DOHH2 (cell line): ENCODE data around the gene IRAK3.

Experiments used
- H3F3A ChIP-seq: fragments of 200-600 bp; sonication (generic), shearing (Covaris generic); 2 replicates; pipeline ENCODE4 v1.6.0; 2016; ENCODE audit warnings: antibody characterized with exemption, mild to moderate bottlenecking; ENCODE audit not compliant: control insufficient read depth, insufficient read depth
- H3K27ac ChIP-seq: fragments of 200-600 bp; sonication (generic); 2 replicates; pipeline ENCODE4 v1.5.1; 2014; ENCODE audit warnings: low read depth, mild to moderate bottlenecking, low read length, moderate library complexity
- H3K27me3 ChIP-seq: fragments of 200-600 bp; sonication (generic); 2 replicates; pipeline ENCODE4 v1.6.1; 2014; ENCODE audit warnings: mild to moderate bottlenecking, low read length, mixed read lengths; ENCODE audit not compliant: control insufficient read depth
- H3K36me3 ChIP-seq: fragments of 200-600 bp; sonication (generic); 2 replicates; pipeline ENCODE4 v1.6.1; 2014; ENCODE audit warnings: mild to moderate bottlenecking, low read length, moderate library complexity, mixed read lengths; ENCODE audit not compliant: control insufficient read depth
- H3K4me1 ChIP-seq: fragments of 200-600 bp; sonication (generic); 2 replicates; pipeline ENCODE4 v1.6.1; 2014; ENCODE audit warnings: mild to moderate bottlenecking, low read length, mixed read lengths; ENCODE audit not compliant: control insufficient read depth
- H3K4me2 ChIP-seq: fragments of 200-600 bp; sonication (generic); 2 replicates; pipeline ENCODE4 v1.6.0; 2014; ENCODE audit warnings: mild to moderate bottlenecking, low read length, moderate library complexity
- H3K4me3 ChIP-seq: fragments of 200-600 bp; sonication (generic); 2 replicates; pipeline ENCODE4 v1.5.1; 2014; ENCODE audit warnings: mild to moderate bottlenecking, low read length, mixed read lengths
- H3K79me2 ChIP-seq: fragments of 200-600 bp; sonication (generic); 2 replicates; pipeline ENCODE4 v1.6.1; 2014; ENCODE audit warnings: mild to moderate bottlenecking, low read length, mixed read lengths; ENCODE audit not compliant: control insufficient read depth
- H3K9me2 ChIP-seq: fragments of 200-600 bp; sonication (generic); replicated peaks from 2 replicates; pipeline ENCODE4 v1.6.1; 2014; ENCODE audit warnings: mild to moderate bottlenecking, low read length, mixed read lengths; ENCODE audit not compliant: control insufficient read depth
- H3K9me3 ChIP-seq: fragments of 200-600 bp; sonication (generic); 2 replicates; pipeline ENCODE4 v1.6.1; 2014; ENCODE audit warnings: antibody characterized with exemption, low read length, mixed read lengths; ENCODE audit not compliant: control insufficient read depth, insufficient read depth
- H4K20me1 ChIP-seq: fragments of 200-600 bp; sonication (generic); 2 replicates; pipeline ENCODE4 v1.6.0; 2014; ENCODE audit warnings: low read depth, mild to moderate bottlenecking, antibody characterized with exemption, low read length, moderate library complexity; ENCODE audit not compliant: control insufficient read depth, insufficient read depth
- CTCF ChIP-seq: fragments of 200-600 bp; sonication (generic); IDR thresholded peaks from one replicate; pipeline ENCODE4 v1.5.1; 2014; ENCODE audit warnings: antibody characterized with exemption, mild to moderate bottlenecking, low read depth, low read length; ENCODE audit not compliant: poor library complexity, severe bottlenecking
- EZH2phosphoT487 ChIP-seq: fragments of 200-600 bp; sonication (generic); IDR thresholded peaks from 2 replicates; pipeline ENCODE4 v1.6.1; 2017; ENCODE audit warnings: borderline replicate concordance, mild to moderate bottlenecking, antibody characterized with exemption, low read length, moderate library complexity, mixed read lengths

The IRAK3 gene

DNA sequence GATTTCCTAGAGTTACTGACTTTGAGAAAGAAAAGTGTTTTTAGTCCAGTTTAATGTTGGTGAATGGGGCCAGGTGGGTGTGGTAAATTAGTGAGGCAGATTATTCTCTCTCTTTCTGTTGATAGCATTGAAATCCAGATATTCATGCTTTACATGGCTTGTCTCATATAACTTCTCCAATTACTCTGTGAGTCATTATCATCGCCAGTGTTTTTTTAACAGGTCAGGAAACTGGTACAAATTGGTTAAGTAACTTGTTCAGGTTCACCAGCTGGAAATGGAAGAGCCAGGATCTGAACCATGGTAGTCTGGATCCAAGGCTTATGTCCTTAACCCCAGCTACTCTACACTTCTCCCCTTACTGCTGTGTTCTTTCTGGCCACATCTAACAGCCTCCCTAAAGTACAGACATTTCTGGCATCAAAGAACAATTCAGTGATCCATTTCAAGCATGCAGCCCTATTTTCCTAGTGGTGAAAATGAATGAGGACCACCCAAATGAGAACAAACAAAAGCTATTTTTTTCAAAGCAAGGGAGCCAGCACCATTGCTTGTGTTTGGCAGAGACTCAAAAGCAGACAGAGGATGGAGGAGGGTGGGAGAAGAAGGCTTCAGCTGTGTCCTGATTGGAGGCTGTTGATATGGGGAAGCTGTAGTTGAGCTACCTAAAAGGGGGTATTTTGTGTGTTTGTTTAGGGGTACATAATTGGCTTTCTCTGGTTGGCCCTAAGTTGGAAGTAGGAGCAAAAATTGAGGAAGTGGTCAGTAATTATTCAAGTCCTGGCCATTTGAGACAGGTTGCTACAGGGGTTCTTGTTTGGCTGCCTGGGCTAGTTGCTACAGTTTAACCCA is 1.7 kb downstream of the IRAK3 start:
- no peak overlapping the region for H3K27ac ChIP-seq
- no peaks in the 10 kb centered on the region for H3K36me3 ChIP-seq
- no peak overlapping the region for H3K4me2 ChIP-seq
- no peak overlapping the region for H3K4me3 ChIP-seq
- H3F3A ChIP-seq: no peaks in the 10 kb centered on the region
- TF ChIP-seq CTCF: no peak
- no peak for TF ChIP-seq EZH2phosphoT487
- H3K9me3 ChIP-seq: no peaks in the 10 kb centered on the region
- peaks cover 7% of the 10 kb centered on the region for H3K4me1 ChIP-seq
- no peaks in the 10 kb centered on the region for H3K79me2 ChIP-seq
- peaks cover 10% of the 10 kb centered on the region for H3K27me3 ChIP-seq
- no peaks in the 10 kb centered on the region for H3K9me2 ChIP-seq
- no peaks in the 10 kb centered on the region for H4K20me1 ChIP-seq

GRCh38 chr12:66191547-66192126 is 2.6 kb downstream of the IRAK3 start:
- H3K4me1 ChIP-seq: peaks cover 13% of the 10 kb centered on the region
- no peak for TF ChIP-seq CTCF
- no peak for TF ChIP-seq EZH2phosphoT487
- no peaks in the 10 kb centered on the region for H4K20me1 ChIP-seq
- no peak overlapping the region for H3K27ac ChIP-seq
- H3K4me3 ChIP-seq: no peak overlapping the region
- no peaks in the 10 kb centered on the region for H3K9me2 ChIP-seq
- H3K79me2 ChIP-seq: no peaks in the 10 kb centered on the region
- H3K4me2 ChIP-seq: no peak overlapping the region
- no peaks in the 10 kb centered on the region for H3F3A ChIP-seq
- H3K36me3 ChIP-seq: no peaks in the 10 kb centered on the region
- H3K27me3 ChIP-seq: peaks cover 10% of the 10 kb centered on the region
- 0 out of 2 replicates have a peak, but pooled peaks cover 3% of the 10 kb centered on the region for H3K9me3 ChIP-seq

- no peaks in the 10 kb centered on the region for H3K9me2 ChIP-seq
- no peak for TF ChIP-seq EZH2phosphoT487
- no peak for TF ChIP-seq CTCF
- peaks cover 16% of the 10 kb centered on the region for H3K4me1 ChIP-seq
- H3K9me3 ChIP-seq: 0 out of 2 replicates have a peak, but pooled peaks cover 3% of the 10 kb centered on the region
- H3K27ac ChIP-seq: no peak overlapping the region
- H3K27me3 ChIP-seq: peaks cover 6% of the 10 kb centered on the region; the same call in 1 of the 2 replicates
- H3K4me2 ChIP-seq: no peak overlapping the region
- H3K79me2 ChIP-seq: no peaks in the 10 kb centered on the region
- H3F3A ChIP-seq: no peaks in the 10 kb centered on the region
- no peaks in the 10 kb centered on the region for H3K36me3 ChIP-seq
- no peak overlapping the region for H3K4me3 ChIP-seq
- H4K20me1 ChIP-seq: no peaks in the 10 kb centered on the region
Observed at GRCh38 chr12:66194122-66194521, 5.1 kb downstream of the IRAK3 start.
